H1 (cell line): Measurements from ENCODE around the gene KCTD17. TPM values are rescaled to one million over a fixed set of nuclear protein-coding genes. Genes with fewer than 3 reads are reported as not detected.
A peak's percentile ranks its signal among the peaks of the same experiment; 100 is the strongest.

Source experiments
- CTCF ChIA-PET: fragments of 300-600 bp; sonication (Branson Sonifier 250); formaldehyde crosslinking; loops from one replicate; lab custom pipeline; 2021; ENCODE audit not compliant: partially characterized antibody; lab: Charles Lee
- POLR2A ChIA-PET: fragments of 300-600 bp; sonication (Branson Sonifier 250); formaldehyde crosslinking; loops from one replicate; lab custom pipeline; 2021; ENCODE audit warnings: inconsistent platforms; ENCODE audit not compliant: partially characterized antibody; lab: Charles Lee
- DNase-seq, 2 experiments: peaks; one replicate each; pipeline versions ENCODE4 v3.0.0 to v3.0.0-alpha.2; 2010 to 2022; ENCODE audit warnings: low spot score in 2 of 2, low read depth in 1 of 2, mixed read lengths in 1 of 2
- FAIRE-seq: peaks from 2 replicates; lab custom pipeline; 2011; peaks lifted over from hg19 to GRCh38; lab: Jason Lieb, UNC
- H2AFZ ChIP-seq: 2 replicates; pipeline ENCODE4 v1.8.1; 2012; ENCODE audit warnings: low read length, inconsistent platforms
- H2AK5ac ChIP-seq: 2 replicates; pipeline ENCODE4 v1.6.1; 2013; ENCODE audit warnings: low read depth, low read length
- H2BK120ac ChIP-seq: replicated peaks from 2 replicates; pipeline ENCODE3; 2013; ENCODE audit warnings: low read depth, low read length, inconsistent platforms
- H2BK12ac ChIP-seq: 2 replicates; pipeline ENCODE4 v1.6.1; 2013; ENCODE audit warnings: low read depth, low read length
- H2BK15ac ChIP-seq: 2 replicates; pipeline ENCODE4 v1.6.1; 2013; ENCODE audit warnings: low read length
- H2BK20ac ChIP-seq: 2 replicates; pipeline ENCODE4 v1.6.1; 2013; ENCODE audit warnings: low read length
- H2BK5ac ChIP-seq: 2 replicates; pipeline ENCODE4 v1.6.1; 2013; ENCODE audit warnings: low read depth, low read length
- H3K14ac ChIP-seq: 2 replicates; pipeline ENCODE4 v1.6.1; 2013; ENCODE audit warnings: inconsistent platforms; ENCODE audit not compliant: insufficient read length
- H3K18ac ChIP-seq: 2 replicates; pipeline ENCODE4 v1.6.1; 2013; ENCODE audit warnings: low read length; ENCODE audit errors: extremely low read depth
- H3K23ac ChIP-seq: 2 replicates; pipeline ENCODE4 v1.6.1; 2013; ENCODE audit warnings: inconsistent platforms; ENCODE audit not compliant: insufficient read length
- H3K23me2 ChIP-seq: 2 replicates; pipeline ENCODE4 v1.6.1; 2013; ENCODE audit warnings: low read depth, low read length
- H3K27ac ChIP-seq: 2 replicates; pipeline ENCODE4 v1.6.1; 2011; ENCODE audit warnings: low read depth, low read length, inconsistent platforms
- H3K27me3 ChIP-seq, 4 experiments: replicated peaks in 1 of 4; 1 replicate in 1 of 4; 2 replicates in 3 of 4; pipeline versions ENCODE4 v1.6.1 to v1.8.1; 2011 to 2013; ENCODE audit warnings: low read length in 3 of 4, mild to moderate bottlenecking in 3 of 4, inconsistent platforms in 2 of 4, mixed read lengths in 2 of 4, moderate library complexity in 1 of 4; ENCODE audit not compliant: control insufficient read depth in 3 of 4, insufficient read depth in 3 of 4; ENCODE audit errors: extremely low read depth in 1 of 4
- H3K36me3 ChIP-seq, 4 experiments: 2 replicates each; pipeline versions ENCODE4 v1.6.1 to v1.8.1; 2011 to 2013; ENCODE audit warnings: mild to moderate bottlenecking in 4 of 4, low read length in 3 of 4, moderate library complexity in 2 of 4, control low read depth in 1 of 4, inconsistent platforms in 1 of 4; ENCODE audit not compliant: insufficient read depth in 4 of 4, control insufficient read depth in 2 of 4
- H3K4ac ChIP-seq: replicated peaks from 2 replicates; pipeline ENCODE3; 2013; ENCODE audit warnings: low read length, low read depth, mixed read lengths, inconsistent platforms; ENCODE audit not compliant: insufficient read length
- H3K4me1 ChIP-seq, 4 experiments: replicated peaks in 1 of 4; 1 replicate in 1 of 4; 2 replicates in 3 of 4; pipeline versions ENCODE4 v1.6.1 to v1.8.1; 2011 to 2013; ENCODE audit warnings: low read length in 3 of 4, inconsistent platforms in 2 of 4, mixed read lengths in 1 of 4; ENCODE audit not compliant: insufficient read depth in 4 of 4, control insufficient read depth in 3 of 4
- H3K4me2 ChIP-seq, 2 experiments: 2 replicates each; pipeline versions ENCODE4 v1.6.1 to v1.8.1; 2011 to 2013; ENCODE audit warnings: low read depth in 2 of 2, low read length in 2 of 2, control low read depth in 1 of 2, inconsistent platforms in 1 of 2, mild to moderate bottlenecking in 1 of 2; ENCODE audit not compliant: insufficient read depth in 1 of 2
- H3K4me3 ChIP-seq, 4 experiments: fragments of 200-600, 300-600 bp in 1 of 4; sonication (generic), shearing (Covaris generic), sonication (Bioruptor Twin) in 1 of 4; 2 replicates each; pipeline versions ENCODE4 v1.5.1 to v1.8.1; 2011 to 2016; ENCODE audit warnings: low read length in 4 of 4, low read depth in 3 of 4, control low read depth in 2 of 4, inconsistent platforms in 2 of 4, mild to moderate bottlenecking in 2 of 4, mixed read lengths in 1 of 4, moderate library complexity in 1 of 4; ENCODE audit not compliant: insufficient read depth in 2 of 4; ENCODE audit errors: extremely low read depth in 1 of 4
- H3K56ac ChIP-seq: replicated peaks from 2 replicates; pipeline ENCODE3; 2013; ENCODE audit warnings: low read depth, mild to moderate bottlenecking, mixed read lengths, low read length, inconsistent platforms; ENCODE audit not compliant: insufficient read length
- H3K79me1 ChIP-seq: 2 replicates; pipeline ENCODE4 v1.6.1; 2013; ENCODE audit warnings: low read depth, low read length, control low read depth
- H3K79me2 ChIP-seq, 2 experiments: 2 replicates each; pipeline versions ENCODE4 v1.6.1 to v1.8.1; 2012 to 2013; ENCODE audit warnings: low read length in 2 of 2, mild to moderate bottlenecking in 2 of 2, inconsistent platforms in 1 of 2; ENCODE audit not compliant: insufficient read depth in 2 of 2, control insufficient read depth in 1 of 2
- H3K9ac ChIP-seq, 4 experiments: replicated peaks in 1 of 4; 1 replicate in 1 of 4; 2 replicates in 3 of 4; pipeline versions ENCODE4 v1.6.1 to v1.8.1; 2011 to 2013; ENCODE audit warnings: low read depth in 3 of 4, low read length in 3 of 4, control low read depth in 2 of 4, mild to moderate bottlenecking in 2 of 4, moderate library complexity in 2 of 4, inconsistent platforms in 1 of 4; ENCODE audit errors: extremely low read depth in 1 of 4
- H3K9me3 ChIP-seq, 2 experiments: 2 replicates each; pipeline versions ENCODE4 v1.6.1 to v1.8.1; 2012 to 2013; ENCODE audit warnings: mild to moderate bottlenecking in 2 of 2, moderate library complexity in 2 of 2, control low read depth in 1 of 2, inconsistent platforms in 1 of 2, low read depth in 1 of 2, low read length in 1 of 2, mixed read lengths in 1 of 2; ENCODE audit not compliant: insufficient read depth in 2 of 2
- H4K20me1 ChIP-seq, 2 experiments: replicated peaks in 1 of 2; 2 replicates each; pipeline versions ENCODE3 to v1.8.1; 2011 to 2013; ENCODE audit warnings: inconsistent platforms in 2 of 2, low read length in 2 of 2, mild to moderate bottlenecking in 1 of 2; ENCODE audit not compliant: insufficient read depth in 2 of 2, control insufficient read depth in 1 of 2
- H4K5ac ChIP-seq: 2 replicates; pipeline ENCODE4 v1.6.1; 2013; ENCODE audit warnings: low read length, low read depth, mixed read lengths, inconsistent platforms; ENCODE audit not compliant: insufficient read length
- H4K8ac ChIP-seq: 2 replicates; pipeline ENCODE4 v1.8.0; 2013; ENCODE audit warnings: mild to moderate bottlenecking, moderate library complexity, low read length, inconsistent platforms; ENCODE audit not compliant: insufficient read depth; ENCODE audit errors: extremely low read depth
- H4K91ac ChIP-seq: replicated peaks from 2 replicates; pipeline ENCODE3; 2013; ENCODE audit warnings: low read length, mixed read lengths, inconsistent platforms; ENCODE audit not compliant: insufficient read length
- CHD2 ChIP-seq: IDR thresholded peaks from 2 replicates; pipeline ENCODE4 v1.6.1; 2012; ENCODE audit warnings: low read length, improper control_type of control experiment
- JUN ChIP-seq: IDR thresholded peaks from 2 replicates; pipeline ENCODE4 v1.6.1; 2011; ENCODE audit warnings: low read depth, mild to moderate bottlenecking, improper control_type of control experiment, low read length
- POLR2A ChIP-seq, 2 experiments: IDR thresholded peaks; 1 replicate in 1 of 2; 2 replicates in 1 of 2; pipeline ENCODE4 v1.6.1; 2011; ENCODE audit warnings: low read depth in 2 of 2, low read length in 2 of 2, mild to moderate bottlenecking in 2 of 2; ENCODE audit errors: control extremely low read depth in 1 of 2
- TAF7 ChIP-seq: optimal IDR thresholded peaks from 2 replicates; pipeline ENCODE3; 2011; ENCODE audit warnings: low read depth, mild to moderate bottlenecking, inconsistent platforms, low read length, moderate library complexity, borderline replicate concordance
- TCF12 ChIP-seq: IDR thresholded peaks from 2 replicates; pipeline ENCODE4 v1.6.1; 2011; ENCODE audit warnings: low read depth, mild to moderate bottlenecking, low read length
- TEAD4 ChIP-seq: IDR thresholded peaks from 2 replicates; pipeline ENCODE4 v1.6.1; 2012; ENCODE audit warnings: low read depth, low read length, inconsistent platforms, mixed read lengths
- WGBS, 2 experiments: shearing (Covaris generic) in 1 of 2; methylation state at CpG; one replicate each; pipeline versions ENCODE4 v1.1.6 to v1.1.7; 2013 to 2015; ENCODE audit warnings: low lambda C conversion rate in 2 of 2, mixed read lengths in 2 of 2, inconsistent platforms in 1 of 2, low coverage in 1 of 2, missing lambda C conversion rate in 1 of 2; ENCODE audit not compliant: insufficient replicate concordance in 2 of 2, insufficient coverage in 1 of 2, insufficient read length in 1 of 2; ENCODE audit errors: extremely low coverage in 1 of 2, missing lambda C conversion rate in 1 of 2; 5-methylcytosine and 5-hydroxymethylcytosine counted together
- polyA plus RNA-seq, 7 experiments: library from polyadenylated mRNA; depleted of rRNA in 3 of 7; stranded (reverse) in 5 of 7; unstranded in 2 of 7; fragments of >200 nt in 5 of 7; fragments of 200-250 nt in 2 of 7; gene quantifications; 1 replicate in 5 of 7; 2 replicates in 1 of 7; 4 replicates in 1 of 7; pipeline versions ENCODE4 v1.2.1 to v1.2.3, GENCODE V29; 2011 to 2013; ENCODE audit warnings: missing spikeins in 2 of 7, mixed read lengths in 2 of 7
- total RNA-seq: library from RNA; stranded (reverse); fragmentation: NEBNext Ultra II Directional; extraction: Animal tissue kit (Norgen Biotek cat#: 25700); gene quantifications from 2 replicates; pipeline ENCODE4 v1.2.1, GENCODE V29; 2021

The KCTD17 gene
- total and polyA plus RNA-seq, 2 of the 8 experiments (the other 6 are each of a cell fraction or from before 2014, with no cell fraction given) = 39.4 to 44.0 TPM

- Histone ChIP-seq H3K56ac (no peak overlapping the region), H3K27me3 (no peaks in the 10 kb centered on the region), H3K9ac (no peak overlapping the region; a peak in 1 of 7 replicates), H4K91ac (no peak overlapping the region), H4K20me1 (peaks cover 14 to 26% of the 10 kb centered on the region in 2 experiments), H2BK120ac (no peak overlapping the region), H3K79me2 (peaks cover 0 to 23% of the 10 kb centered on the region in 2 experiments; a peak in 2 of 4 replicates), H2AK5ac (no peak overlapping the region), H3K79me1 (peaks cover 10% of the 10 kb centered on the region), H3K36me3 (peaks cover 3 to 33% (median 19%) of the 10 kb centered on the region in 4 experiments; a peak in 7 of 8 replicates), H3K4ac (no peak overlapping the region), H4K5ac (no peak overlapping the region), H3K18ac (no peak overlapping the region), H3K27ac (no peak overlapping the region), H3K4me2 (no peak overlapping the region), H3K4me3 (no peak overlapping the region), H2AFZ (no peak overlapping the region), H3K9me3 (no peaks in the 10 kb centered on the region), H2BK12ac (no peak overlapping the region), H3K23ac (no peak overlapping the region), H2BK20ac (no peak overlapping the region), H2BK5ac (peak overlapping the region; percentile 16; the same call in 1 of the 2 replicates), H4K8ac (no peak overlapping the region), H3K4me1 (peaks cover 0 to 20% (median 11%) of the 10 kb centered on the region in 4 experiments; a peak in 6 of 7 replicates), H3K14ac (no peak overlapping the region), H3K23me2 (peaks cover 11% of the 10 kb centered on the region), H2BK15ac (no peak overlapping the region)
- no peak for DNase-seq
- no peak for TF ChIP-seq CHD2
- no peak for TF ChIP-seq POLR2A (IDR thresholded peaks at IDR 0.05; ENCODE audit: control extremely low read depth in 1 of 2, low read depth in 2 of 2, low read length in 2 of 2)
- TF ChIP-seq TCF12 = no peak
- TF ChIP-seq TEAD4 = no peak
- no peak for TF ChIP-seq TAF7
- TF ChIP-seq JUN = no peak
- WGBS, 2 experiments = 82% methylated on average over 13 of the region's 16 CpGs; no CpG with 5 or more reads in 1 of the 2 experiments
- ChIA-PET POLR2A (interaction anchor here (0.6 to 1.2 kb wide), 3 partner anchors 12 to 169 kb away, joined by 3 to 4 read pairs (median 3); no protein-coding TSS in a partner anchor), CTCF (interaction anchor here (0.6 to 5.4 kb wide), 18 partner anchors 8 to 1214 kb away, joined by 3 to 37 read pairs (median 4); a partner anchor contains a TSS)
- FAIRE-seq = no peak
These were observed 28.8 kb upstream of the KCTD17 start for GRCh38 chr22:37022483-37023337.
